Measurements from ENCODE around the gene SIAE. TPM values are rescaled to one million over a fixed set of nuclear protein-coding genes. Genes with fewer than 3 reads are reported as not detected.

The SIAE gene
- total and polyA plus RNA-seq, 4 donors = 18.7 to 37.1 (median 26.7) TPM

GRCh38 chr11:124718801-124719200 is 45.3 kb upstream of the SIAE start:
- H3K27me3 ChIP-seq (ENCODE audit: control insufficient read depth in 3 of 3, insufficient read depth in 3 of 3, low read length in 2 of 3) = peaks cover 0 to 54% (median 28%) of the 10 kb centered on the region in 3 donors
- ATAC-seq (ENCODE audit: insufficient read depth, low FRiP score) = no peak
- 75 to 77% methylated on average over 14 of the region's 14 CpGs for WGBS, 2 donors
- H3K27ac ChIP-seq (ENCODE audit: low read depth in 1 of 2, low read length in 1 of 2) = no peak overlapping the region
- TF ChIP-seq CTCF (IDR thresholded peaks at IDR 0.05; ENCODE audit: control extremely low read depth, extremely low read depth) = no peak
- H3K36me3 ChIP-seq (ENCODE audit: control insufficient read depth in 4 of 4, insufficient read depth in 4 of 4, low read length in 4 of 4) = no peaks in the 10 kb centered on the region
- H3K4me1 ChIP-seq (ENCODE audit: control insufficient read depth in 5 of 5, insufficient read depth in 5 of 5, low read length in 5 of 5) = peaks cover 0 to 13% (median 4%) of the 10 kb centered on the region in 5 donors
- no peaks in the 10 kb centered on the region for H3K9me3 ChIP-seq (ENCODE audit: control insufficient read depth in 4 of 4, insufficient read depth in 3 of 4, low read length in 3 of 4)
- no peak overlapping the region for H3K4me3 ChIP-seq
- H3K9ac ChIP-seq (ENCODE audit: insufficient read depth in 1 of 2, low read length in 2 of 2) = no peak overlapping the region
- no peak for DNase-seq

- peak; percentile 44 to 56 (median 51) for DNase-seq
These were observed 44.5 kb upstream of the SIAE start for GRCh38 chr11:124717786-124718651.

DNA sequence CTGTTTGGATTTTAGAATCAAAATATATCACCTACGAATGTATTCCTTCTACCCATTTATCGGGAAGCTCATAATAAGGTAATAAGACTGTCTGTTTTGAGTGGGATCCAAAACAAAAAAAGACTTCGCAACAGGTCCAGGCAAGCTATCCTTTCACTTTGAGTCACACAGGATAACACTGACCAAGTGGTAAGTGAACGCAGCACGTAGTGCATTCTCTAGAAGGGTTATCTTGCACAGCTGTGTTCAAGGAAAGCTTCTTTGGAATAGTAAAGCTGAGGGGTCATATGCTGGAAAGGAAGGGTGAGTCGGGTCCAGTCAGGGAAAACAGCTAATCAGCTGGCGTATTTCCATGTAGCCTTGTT is 43.9 kb upstream of the SIAE start:
- peak overlapping the region in 1 of 2 donors; percentile 72 for H3K27ac ChIP-seq (ENCODE audit: low read depth in 1 of 2, low read length in 1 of 2)
- 35 to 53% methylated on average over 7 of the region's 7 CpGs for WGBS, 2 donors
- no peak for TF ChIP-seq CTCF (IDR thresholded peaks at IDR 0.05; ENCODE audit: control extremely low read depth, extremely low read depth)
- no peaks in the 10 kb centered on the region for H3K36me3 ChIP-seq (ENCODE audit: control insufficient read depth in 4 of 4, insufficient read depth in 4 of 4, low read length in 4 of 4)
- H3K4me1 ChIP-seq (ENCODE audit: control insufficient read depth in 5 of 5, insufficient read depth in 5 of 5, low read length in 5 of 5) = peaks cover 0 to 13% (median 4%) of the 10 kb centered on the region in 5 donors
- peaks cover 0 to 43% (median 28%) of the 10 kb centered on the region in 3 donors for H3K27me3 ChIP-seq (ENCODE audit: control insufficient read depth in 3 of 3, insufficient read depth in 3 of 3, low read length in 2 of 3)
- no peak overlapping the region for H3K4me3 ChIP-seq
- no peaks in the 10 kb centered on the region for H3K9me3 ChIP-seq (ENCODE audit: control insufficient read depth in 4 of 4, insufficient read depth in 3 of 4, low read length in 3 of 4)
- no peak for ATAC-seq (ENCODE audit: insufficient read depth, low FRiP score)
- H3K9ac ChIP-seq (ENCODE audit: insufficient read depth in 1 of 2, low read length in 2 of 2) = no peak overlapping the region
- no peak for DNase-seq

More at GRCh38 chr11:124717786-124718651, 44.5 kb upstream of the SIAE start:
- TF ChIP-seq CTCF (IDR thresholded peaks at IDR 0.05; ENCODE audit: control extremely low read depth, extremely low read depth) = no peak
- Histone ChIP-seq H3K27ac (ENCODE audit: low read depth in 1 of 2, low read length in 1 of 2) (peak overlapping the region in 1 of 2 donors; percentile 72), H3K9me3 (ENCODE audit: control insufficient read depth in 4 of 4, insufficient read depth in 3 of 4, low read length in 3 of 4) (no peaks in the 10 kb centered on the region), H3K4me3 (no peak overlapping the region), H3K9ac (ENCODE audit: insufficient read depth in 1 of 2, low read length in 2 of 2) (no peak overlapping the region), H3K27me3 (ENCODE audit: control insufficient read depth in 3 of 3, insufficient read depth in 3 of 3, low read length in 2 of 3) (peaks cover 0 to 49% (median 28%) of the 10 kb centered on the region in 3 donors), H3K4me1 (ENCODE audit: control insufficient read depth in 5 of 5, insufficient read depth in 5 of 5, low read length in 5 of 5) (peaks cover 0 to 13% (median 4%) of the 10 kb centered on the region in 5 donors), H3K36me3 (ENCODE audit: control insufficient read depth in 4 of 4, insufficient read depth in 4 of 4, low read length in 4 of 4) (no peaks in the 10 kb centered on the region)
- ATAC-seq (ENCODE audit: insufficient read depth, low FRiP score) = peak; percentile 57
- 1% methylated on average over 41 to 45 of the region's 45 CpGs for WGBS, 2 donors

All from lung (tissue), 12 donors.